HG02763 (cell line): ENCODE data around the gene ZNF483.
"Not testable (repeated sequence)": the region's sequence is repeated elsewhere in the genome, so short reads cannot be mapped to it uniquely, and the experiment has no call there.

Source experiments
- ATAC-seq: cut with Tn5 transposase; IDR thresholded peaks from one replicate; pipeline ENCODE4 v1.9.1; 2021; ENCODE audit warnings: mild to moderate bottlenecking, moderate library complexity; ENCODE audit not compliant: unreplicated experiment

The ZNF483 gene

GRCh38 chr9:111610149-111610548 is 85.2 kb downstream of the ZNF483 start:
- no peak for ATAC-seq

GRCh38 chr9:111610845-111611244 is 85.9 kb downstream of the ZNF483 start:
- ATAC-seq = no peak

- ATAC-seq = no peak
Measured at GRCh38 chr9:111613436-111614040, 88.6 kb downstream of the ZNF483 start.

GRCh38 chr9:111615928-111616327 is 90.9 kb downstream of the ZNF483 start:
- no peak for ATAC-seq

- ATAC-seq = not testable (repeated sequence)
Measured at GRCh38 chr9:111617349-111617748, 92.4 kb downstream of the ZNF483 start.

GRCh38 chr9:111621895-111622480 is 97.0 kb downstream of the ZNF483 start:
- ATAC-seq = no peak

- ATAC-seq = no peak
Measured at GRCh38 chr9:111622626-111623025, 97.6 kb downstream of the ZNF483 start.
